PC-3 (cell line): ENCODE data around the gene MACROD2. TPM values are rescaled to one million over a fixed set of nuclear protein-coding genes. Genes with fewer than 3 reads are reported as not detected.

Experiments
- ATAC-seq: fragments of 200-7000 bp; cut with Tn5 transposase; 2 replicates; pipeline ENCODE4 v1.9.1; 2020; ENCODE audit warnings: mild to moderate bottlenecking, moderate library complexity
- BruUV-seq: library from RNA; stranded (reverse); fragments of 400-500 nt; replicated peaks from 2 replicates; lab custom pipeline; 2021; lab: Mats Ljungman, UMichigan
- CTCF ChIA-PET: fragments of 300-600 bp; sonication (Branson Sonifier 250); formaldehyde crosslinking; loops from one replicate; lab custom pipeline; 2022; ENCODE audit warnings: antibody characterized with exemption; lab: Charles Lee
- POLR2A ChIA-PET: fragments of 300-600 bp; sonication (Branson Sonifier 250); formaldehyde crosslinking; loops from one replicate; lab custom pipeline; 2022; ENCODE audit warnings: antibody characterized with exemption; ENCODE audit not compliant: unreplicated experiment; lab: Charles Lee
- DNase-seq: peaks from one replicate; pipeline ENCODE4 v3.0.0-alpha.2; 2015
- H2AFZ ChIP-seq: fragments of 300-600 bp; sonication (generic); 2 replicates; pipeline ENCODE4 v1.6.0; 2016; ENCODE audit warnings: antibody characterized with exemption, low read length
- H3F3A ChIP-seq: fragments of 300-600 bp; sonication (generic); one replicate; pipeline ENCODE4 v1.6.0; 2017; ENCODE audit warnings: antibody characterized with exemption, low read length, control low read depth, mild to moderate bottlenecking; ENCODE audit not compliant: unreplicated experiment
- H3K27ac ChIP-seq: fragments of 300-600 bp; sonication (generic); 2 replicates; pipeline ENCODE4 v1.5.1; 2016; ENCODE audit warnings: mild to moderate bottlenecking, low read length
- H3K27me3 ChIP-seq: fragments of 300-600 bp; sonication (generic); 2 replicates; pipeline ENCODE4 v1.6.1; 2016; ENCODE audit warnings: low read length, mixed read lengths
- H3K36me3 ChIP-seq: fragments of 300-600 bp; sonication (generic); 2 replicates; pipeline ENCODE4 v1.6.1; 2016; ENCODE audit warnings: low read depth, mixed run types, low read length, mixed read lengths
- H3K4me1 ChIP-seq: fragments of 300-600 bp; sonication (generic); 2 replicates; pipeline ENCODE4 v1.5.1; 2016; ENCODE audit warnings: low read length; ENCODE audit not compliant: insufficient read depth
- H3K4me2 ChIP-seq: fragments of 300-600 bp; sonication (generic); 2 replicates; pipeline ENCODE4 v1.6.0; 2016; ENCODE audit warnings: low read length
- H3K4me3 ChIP-seq: fragments of 300-600 bp; sonication (generic); 2 replicates; pipeline ENCODE4 v1.5.1; 2016; ENCODE audit warnings: mild to moderate bottlenecking, low read length, mixed read lengths
- H3K79me2 ChIP-seq: fragments of 300-600 bp; sonication (generic); 2 replicates; pipeline ENCODE4 v1.6.1; 2017; ENCODE audit warnings: low read length, mixed read lengths
- H3K9ac ChIP-seq: fragments of 300-600 bp; sonication (generic); 2 replicates; pipeline ENCODE4 v1.6.0; 2016; ENCODE audit warnings: mild to moderate bottlenecking, low read length
- H3K9me2 ChIP-seq: fragments of 300-600 bp; sonication (generic); replicated peaks from 2 replicates; pipeline ENCODE4 v1.6.1; 2016; ENCODE audit warnings: mixed run types, low read length, mixed read lengths
- H3K9me3 ChIP-seq: fragments of 300-600 bp; sonication (generic); 2 replicates; pipeline ENCODE4 v1.6.1; 2016; ENCODE audit warnings: low read length, mixed read lengths
- H4K20me1 ChIP-seq: fragments of 300-600 bp; sonication (generic); 2 replicates; pipeline ENCODE4 v1.6.1; 2016; ENCODE audit warnings: low read length, mixed read lengths
- CTCF ChIP-seq: fragments of 300-600 bp; sonication (generic); conservative IDR thresholded peaks from 2 replicates; pipeline ENCODE4 v1.5.1; 2017; ENCODE audit warnings: antibody characterized with exemption, low read depth, mild to moderate bottlenecking, low read length
- EZH2 ChIP-seq: fragments of 300-600 bp; sonication (generic); IDR thresholded peaks from one replicate; pipeline ENCODE4 v1.6.1; 2017; ENCODE audit warnings: antibody characterized with exemption, mild to moderate bottlenecking, low read length; ENCODE audit not compliant: unreplicated experiment
- EZH2phosphoT487 ChIP-seq: fragments of 300-600 bp; sonication (generic); IDR thresholded peaks from 2 replicates; pipeline ENCODE4 v1.6.1; 2018; ENCODE audit warnings: mild to moderate bottlenecking, antibody characterized with exemption, low read length, borderline replicate concordance
- intact Hi-C: fragments of 100-400 bp; cut with micrococcal nuclease; formaldehyde crosslinking; loops from 2 replicates; pipeline ENCODE4 v1.9.0; 2023
- total RNA-seq: library from RNA; depleted of rRNA; stranded (reverse); fragments of >200 nt; gene quantifications from 2 replicates; pipeline ENCODE4 v1.2.3, GENCODE V29; 2014

Gene MACROD2
- total RNA-seq, 1 experiment from 2014 or later: 3.1 TPM

GRCh38 chr20:15945289-15945688 lies 1950.0 kb downstream of the MACROD2 start:
- POLR2A ChIA-PET: no interaction called here
- no TSS peak for BruUV-seq
- H3K27ac ChIP-seq: no peak overlapping the region
- H3K4me3 ChIP-seq: no peak overlapping the region
- H3K36me3 ChIP-seq: no peaks in the 10 kb centered on the region
- no peaks in the 10 kb centered on the region for H3K9me2 ChIP-seq
- DNase-seq: no peak
- H4K20me1 ChIP-seq: no peaks in the 10 kb centered on the region
- intact Hi-C loops: no loop called here
- ATAC-seq: no peak
- CTCF ChIA-PET: no interaction called here
- no peaks in the 10 kb centered on the region for H3K27me3 ChIP-seq
- H3K9ac ChIP-seq: no peak overlapping the region
- H3K4me1 ChIP-seq: peaks cover 15% of the 10 kb centered on the region
- H3K9me3 ChIP-seq: no peaks in the 10 kb centered on the region
- no peak overlapping the region for H2AFZ ChIP-seq
- H3K79me2 ChIP-seq: no peaks in the 10 kb centered on the region
- TF ChIP-seq EZH2phosphoT487 (no peak), CTCF (no peak), EZH2 (no peak)
- H3F3A ChIP-seq: no peaks in the 10 kb centered on the region
- no peak overlapping the region for H3K4me2 ChIP-seq

- TF ChIP-seq EZH2phosphoT487 (no peak), CTCF (no peak), EZH2 (no peak)
- Histone ChIP-seq H4K20me1 (no peaks in the 10 kb centered on the region), H3K9ac (no peak overlapping the region), H3K27me3 (no peaks in the 10 kb centered on the region), H3K27ac (no peak overlapping the region), H2AFZ (no peak overlapping the region), H3K79me2 (no peaks in the 10 kb centered on the region), H3K36me3 (no peaks in the 10 kb centered on the region), H3K4me2 (no peak overlapping the region), H3F3A (no peaks in the 10 kb centered on the region), H3K4me1 (peaks cover 5% of the 10 kb centered on the region; the same call in 1 of the 2 replicates), H3K9me2 (no peaks in the 10 kb centered on the region), H3K9me3 (no peaks in the 10 kb centered on the region), H3K4me3 (no peak overlapping the region)
- DNase-seq (no peak), ATAC-seq (no peak)
- ChIA-PET POLR2A (no interaction called here), CTCF (no interaction called here)
- no TSS peak for BruUV-seq
- intact Hi-C loops: no loop called here
Observed at GRCh38 chr20:15949391-15949790, 1954.1 kb downstream of the MACROD2 start.

- H3K79me2 ChIP-seq: no peaks in the 10 kb centered on the region
- TF ChIP-seq EZH2phosphoT487 (no peak), CTCF (no peak), EZH2 (no peak)
- H3K9ac ChIP-seq: no peak overlapping the region
- H3K9me3 ChIP-seq: no peaks in the 10 kb centered on the region
- DNase-seq: peak; percentile 60
- no peak overlapping the region for H2AFZ ChIP-seq
- H4K20me1 ChIP-seq: no peaks in the 10 kb centered on the region
- ChIA-PET CTCF (no interaction called here), POLR2A (no interaction called here)
- H3K27ac ChIP-seq: 0 out of 2 replicates have a peak overlapping the region, but pooled peaks have one; percentile 0
- no peak for ATAC-seq
- no peaks in the 10 kb centered on the region for H3K9me2 ChIP-seq
- no TSS peak for BruUV-seq
- H3K27me3 ChIP-seq: no peaks in the 10 kb centered on the region
- H3K4me2 ChIP-seq: no peak overlapping the region
- peaks cover 5% of the 10 kb centered on the region; the same call in 1 of the 2 replicates for H3K4me1 ChIP-seq
- intact Hi-C loops: no loop called here
- no peaks in the 10 kb centered on the region for H3F3A ChIP-seq
- no peaks in the 10 kb centered on the region for H3K36me3 ChIP-seq
- no peak overlapping the region for H3K4me3 ChIP-seq
Observed at GRCh38 chr20:15951658-15952057, 1956.3 kb downstream of the MACROD2 start.
